WTC11 (cell line): Measurements from ENCODE around the gene HDAC8. TPM values are rescaled to one million over a fixed set of nuclear protein-coding genes. Genes with fewer than 3 reads are reported as not detected.

Experiments used
- ATAC-seq: fragments of 200-7000 bp; cut with Tn5 transposase; 2 replicates; pipeline ENCODE4 v1.10.0; 2021; ENCODE audit warnings: mild to moderate bottlenecking, moderate library complexity
- CTCF ChIA-PET: fragments of 300-600 bp; sonication (Branson Sonifier 250); formaldehyde crosslinking; loops from one replicate; lab custom pipeline; 2021; ENCODE audit warnings: antibody characterized with exemption; lab: Charles Lee
- POLR2A ChIA-PET: fragments of 350-600 bp; sonication (Branson Sonifier 250); formaldehyde crosslinking; loops from one replicate; lab custom pipeline; 2021; ENCODE audit warnings: antibody characterized with exemption; lab: Charles Lee
- DNase-seq: peaks from one replicate; pipeline ENCODE4 v3.0.0; 2021; ENCODE audit warnings: low spot score
- H3K27ac Mint-ChIP-seq: 2 replicates; pipeline ENCODE4 v1.8.0; 2021; ENCODE audit warnings: mixed read lengths
- H3K27me3 Mint-ChIP-seq: 2 replicates; pipeline ENCODE4 v1.8.0; 2021; ENCODE audit warnings: low read depth, mild to moderate bottlenecking, moderate library complexity, mixed read lengths
- H3K36me3 Mint-ChIP-seq: 2 replicates; pipeline ENCODE4 v1.8.0; 2021; ENCODE audit warnings: mixed read lengths
- H3K4me1 Mint-ChIP-seq: 2 replicates; pipeline ENCODE4 v1.8.0; 2022; ENCODE audit warnings: mixed read lengths
- H3K4me3 Mint-ChIP-seq: 2 replicates; pipeline ENCODE4 v1.8.0; 2021; ENCODE audit warnings: mild to moderate bottlenecking, moderate library complexity, mixed read lengths
- H3K9me3 Mint-ChIP-seq: 2 replicates; pipeline ENCODE4 v1.8.0; 2021; ENCODE audit warnings: mixed read lengths
- AFF4 ChIP-seq: sonication (generic); formaldehyde crosslinking; IDR thresholded peaks from 2 replicates; pipeline ENCODE4 v1.8.1; 2023; ENCODE audit warnings: mild to moderate bottlenecking, missing genetic modification reagents, borderline replicate concordance
- E2F1 ChIP-seq: sonication (generic); formaldehyde crosslinking; IDR thresholded peaks from 2 replicates; pipeline ENCODE4 v1.8.0; 2022; ENCODE audit warnings: mild to moderate bottlenecking, missing genetic modification reagents
- FOXJ3 ChIP-seq: sonication (generic); formaldehyde crosslinking; IDR thresholded peaks from 2 replicates; pipeline ENCODE4 v1.9.0; 2021; ENCODE audit warnings: missing genetic modification reagents, mild to moderate bottlenecking, borderline replicate concordance
- FOXK1 ChIP-seq: sonication (generic); formaldehyde crosslinking; IDR thresholded peaks from 2 replicates; pipeline ENCODE4 v1.8.0; 2022; ENCODE audit warnings: mild to moderate bottlenecking, moderate library complexity, missing genetic modification reagents
- HMGA2 ChIP-seq: fragments of 250-450 bp; sonication (Bioruptor Pico); IDR thresholded peaks from 2 replicates; pipeline ENCODE4 v1.4.0; 2021; ENCODE audit warnings: mild to moderate bottlenecking, moderate library complexity
- MXD4 ChIP-seq: fragments of 250-450 bp; sonication (Bioruptor Pico); IDR thresholded peaks from 2 replicates; pipeline ENCODE4 v1.8.0; 2021; ENCODE audit warnings: mild to moderate bottlenecking, moderate library complexity, borderline replicate concordance
- MYBL2 ChIP-seq: sonication (generic); formaldehyde crosslinking; IDR thresholded peaks from 2 replicates; pipeline ENCODE4 v1.8.1; 2023; ENCODE audit warnings: mild to moderate bottlenecking, moderate library complexity, missing genetic modification reagents
- TEAD4 ChIP-seq: sonication (generic); formaldehyde crosslinking; IDR thresholded peaks from 2 replicates; pipeline ENCODE4 v1.8.0; 2022; ENCODE audit warnings: mild to moderate bottlenecking, missing genetic modification reagents
- USF1 ChIP-seq: sonication (generic); formaldehyde crosslinking; IDR thresholded peaks from 2 replicates; pipeline ENCODE4 v1.8.0; 2022; ENCODE audit warnings: mild to moderate bottlenecking, missing genetic modification reagents
- ZBTB43 ChIP-seq: sonication (generic); formaldehyde crosslinking; IDR thresholded peaks from 2 replicates; pipeline ENCODE4 v1.8.1; 2023; ENCODE audit warnings: mild to moderate bottlenecking, missing genetic modification reagents
- ZNF121 ChIP-seq: sonication (generic); formaldehyde crosslinking; IDR thresholded peaks from 2 replicates; pipeline ENCODE4 v1.8.0; 2023; ENCODE audit warnings: missing genetic modification reagents
- ZNF512 ChIP-seq: sonication (generic); formaldehyde crosslinking; IDR thresholded peaks from 2 replicates; pipeline ENCODE4 v1.8.1; 2022; ENCODE audit warnings: missing genetic modification reagents, borderline replicate concordance
- ZNF532 ChIP-seq: fragments of 250-450 bp; sonication (Bioruptor Pico); IDR thresholded peaks from 2 replicates; pipeline ENCODE4 v1.9.0; 2021; ENCODE audit warnings: mild to moderate bottlenecking, borderline replicate concordance
- total RNA-seq: library from RNA; stranded (reverse); gene quantifications from 3 replicates; pipeline ENCODE4 v1.2.3, GENCODE V29; 2021
- TF ChIP-seq, protein P1 (sequence below): sonication (generic); formaldehyde crosslinking; IDR thresholded peaks from 2 replicates; pipeline ENCODE4 v1.8.0; 2022; ENCODE audit warnings: mild to moderate bottlenecking, missing genetic modification reagents
- TF ChIP-seq, protein P2 (sequence below): fragments of 250-450 bp; sonication (Bioruptor Pico); IDR thresholded peaks from 2 replicates; pipeline ENCODE4 v1.9.0; 2021; ENCODE audit warnings: moderate library complexity, mild to moderate bottlenecking, inconsistent platforms, borderline replicate concordance
- TF ChIP-seq, protein P3 (sequence below): sonication (generic); formaldehyde crosslinking; IDR thresholded peaks from 2 replicates; pipeline ENCODE4 v1.8.1; 2022; ENCODE audit warnings: low read depth, mild to moderate bottlenecking, moderate library complexity, missing genetic modification reagents, borderline replicate concordance
- TF ChIP-seq, protein P4 (sequence below): fragments of 250-450 bp; sonication (Bioruptor Pico); conservative IDR thresholded peaks from 2 replicates; pipeline ENCODE4 v1.9.0; 2021; ENCODE audit warnings: mild to moderate bottlenecking

HDAC8 gene
- total RNA-seq, 1 experiment from 2014 or later: 22.5 TPM

DNA sequence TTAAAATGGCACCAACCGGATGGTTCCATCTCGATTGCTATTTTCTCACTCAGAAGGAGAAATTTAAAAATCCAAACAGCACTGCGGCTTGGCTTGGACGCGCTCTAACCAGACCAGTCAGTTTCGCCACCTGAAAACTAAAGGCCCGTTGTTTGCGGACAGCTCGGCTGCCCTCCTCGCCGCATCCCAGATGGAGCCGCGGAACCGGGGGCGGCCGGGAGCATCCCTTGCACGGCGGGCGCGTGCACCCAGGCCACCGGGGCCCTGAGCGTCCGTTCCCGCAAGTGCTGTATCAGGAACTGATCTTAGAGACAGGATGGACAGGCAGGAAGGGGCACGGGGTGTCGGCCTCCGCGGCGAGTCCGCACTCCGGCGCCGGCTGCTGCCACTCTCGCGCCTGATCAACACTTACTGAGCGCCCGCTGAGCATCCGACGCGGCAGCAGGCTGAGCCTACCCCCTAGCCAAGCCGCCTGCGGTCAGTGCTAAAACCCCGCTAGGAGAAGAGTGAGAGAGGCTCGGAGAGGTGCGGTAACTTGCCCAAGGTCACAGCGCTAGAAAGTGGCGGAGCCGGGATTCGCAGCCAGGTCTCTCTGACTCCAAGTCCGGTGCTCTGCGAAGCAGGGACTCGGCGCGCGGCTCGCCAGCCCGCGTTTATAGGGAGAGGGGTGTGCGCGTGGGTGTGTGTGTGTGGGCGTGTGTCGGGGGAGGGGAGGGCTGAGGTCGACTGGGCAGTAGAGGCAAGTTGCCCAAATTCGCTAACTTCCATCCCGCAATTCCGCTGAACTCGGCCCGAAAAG, 267.2 kb downstream of the HDAC8 start, which contains the start of gene CITED1 (continued):
- TF ChIP-seq, protein P1, sequence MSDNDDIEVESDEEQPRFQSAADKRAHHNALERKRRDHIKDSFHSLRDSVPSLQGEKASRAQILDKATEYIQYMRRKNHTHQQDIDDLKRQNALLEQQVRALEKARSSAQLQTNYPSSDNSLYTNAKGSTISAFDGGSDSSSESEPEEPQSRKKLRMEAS (CRISPR knock-in tag): no peak
- no peak for TF ChIP-seq FOXK1 (CRISPR knock-in tag)
- TF ChIP-seq USF1 (CRISPR knock-in tag): no peak
- TF ChIP-seq, protein P2, sequence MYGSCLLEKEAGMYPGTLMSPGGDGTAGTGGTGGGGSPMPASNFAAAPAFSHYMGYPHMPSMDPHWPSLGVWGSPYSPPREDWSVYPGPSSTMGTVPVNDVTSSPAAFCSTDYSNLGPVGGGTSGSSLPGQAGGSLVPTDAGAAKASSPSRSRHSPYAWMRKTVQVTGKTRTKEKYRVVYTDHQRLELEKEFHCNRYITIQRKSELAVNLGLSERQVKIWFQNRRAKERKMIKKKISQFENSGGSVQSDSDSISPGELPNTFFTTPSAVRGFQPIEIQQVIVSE (CRISPR knock-in tag): no peak
- no peak for TF ChIP-seq ZNF532
- no peak for TF ChIP-seq HMGA2
- TF ChIP-seq, protein P3, sequence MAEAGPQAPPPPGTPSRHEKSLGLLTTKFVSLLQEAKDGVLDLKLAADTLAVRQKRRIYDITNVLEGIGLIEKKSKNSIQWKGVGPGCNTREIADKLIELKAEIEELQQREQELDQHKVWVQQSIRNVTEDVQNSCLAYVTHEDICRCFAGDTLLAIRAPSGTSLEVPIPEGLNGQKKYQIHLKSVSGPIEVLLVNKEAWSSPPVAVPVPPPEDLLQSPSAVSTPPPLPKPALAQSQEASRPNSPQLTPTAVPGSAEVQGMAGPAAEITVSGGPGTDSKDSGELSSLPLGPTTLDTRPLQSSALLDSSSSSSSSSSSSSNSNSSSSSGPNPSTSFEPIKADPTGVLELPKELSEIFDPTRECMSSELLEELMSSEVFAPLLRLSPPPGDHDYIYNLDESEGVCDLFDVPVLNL: no peak
- TF ChIP-seq, protein P4, sequence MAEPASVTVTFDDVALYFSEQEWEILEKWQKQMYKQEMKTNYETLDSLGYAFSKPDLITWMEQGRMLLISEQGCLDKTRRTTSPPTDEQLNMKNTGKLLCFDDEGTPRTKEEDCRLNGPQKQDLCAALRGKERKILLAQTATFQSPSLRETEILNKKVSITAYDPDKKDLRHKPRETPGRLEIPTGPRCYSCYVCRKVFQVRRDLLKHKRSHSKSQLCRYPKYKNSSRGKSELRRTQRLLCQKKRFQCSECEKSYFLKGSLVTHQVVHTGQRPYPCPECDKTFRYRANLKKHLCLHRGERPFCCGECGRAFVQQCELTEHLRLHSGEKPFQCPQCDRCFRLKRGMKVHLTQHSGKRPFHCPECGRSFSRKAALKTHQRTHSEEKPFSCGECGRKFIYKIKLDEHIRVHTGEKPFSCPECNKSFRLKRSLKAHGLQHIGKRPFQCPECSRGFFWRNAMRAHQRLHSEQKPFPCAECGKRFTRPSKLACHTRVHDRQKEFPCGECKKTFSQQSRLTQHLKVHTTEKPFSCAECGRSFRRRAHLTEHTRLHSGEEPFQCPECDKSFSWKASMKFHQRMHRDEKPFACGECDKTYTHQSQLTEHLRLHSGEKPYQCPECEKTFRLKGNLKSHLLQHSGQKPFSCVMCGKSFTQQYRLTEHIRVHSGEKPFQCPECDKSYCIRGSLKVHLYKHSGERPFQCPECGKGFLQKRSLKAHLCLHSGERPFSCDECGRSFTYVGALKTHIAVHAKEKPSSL: no peak
- no peak for TF ChIP-seq ZBTB43

GRCh38 chrX:72304877-72305276, 267.8 kb downstream of the HDAC8 start:
- Mint-ChIP-seq H3K27me3 (peaks cover 85% of the 10 kb centered on the region), H3K9me3 (no peaks in the 10 kb centered on the region), H3K27ac (no peak overlapping the region), H3K36me3 (no peaks in the 10 kb centered on the region), H3K4me3 (peak overlapping the region; percentile 75), H3K4me1 (peaks cover 16% of the 10 kb centered on the region)
- DNase-seq (peak; percentile 13), ATAC-seq (no peak)
- POLR2A ChIA-PET: no interaction called here
- CTCF ChIA-PET: no interaction called here
- TF ChIP-seq FOXK1 (CRISPR knock-in tag) (no peak), AFF4 (CRISPR knock-in tag) (no peak), FOXJ3 (CRISPR knock-in tag) (no peak), MYBL2 (CRISPR knock-in tag) (no peak), ZNF121 (CRISPR knock-in tag) (no peak), E2F1 (CRISPR knock-in tag) (no peak), TEAD4 (CRISPR knock-in tag) (no peak), ZNF512 (CRISPR knock-in tag) (no peak), MXD4 (CRISPR knock-in tag) (no peak)
